A204.1 (cell line): ENCODE data around the gene PCDHA9.
"Not testable (repeated sequence)": the region's sequence is repeated elsewhere in the genome, so short reads cannot be mapped to it uniquely, and the experiment has no call there.

Source experiments
- FAIRE-seq: peaks from 2 replicates; lab custom pipeline; 2012; peaks lifted over from hg19 to GRCh38; lab: Jason Lieb, UNC

The PCDHA9 gene

DNA sequence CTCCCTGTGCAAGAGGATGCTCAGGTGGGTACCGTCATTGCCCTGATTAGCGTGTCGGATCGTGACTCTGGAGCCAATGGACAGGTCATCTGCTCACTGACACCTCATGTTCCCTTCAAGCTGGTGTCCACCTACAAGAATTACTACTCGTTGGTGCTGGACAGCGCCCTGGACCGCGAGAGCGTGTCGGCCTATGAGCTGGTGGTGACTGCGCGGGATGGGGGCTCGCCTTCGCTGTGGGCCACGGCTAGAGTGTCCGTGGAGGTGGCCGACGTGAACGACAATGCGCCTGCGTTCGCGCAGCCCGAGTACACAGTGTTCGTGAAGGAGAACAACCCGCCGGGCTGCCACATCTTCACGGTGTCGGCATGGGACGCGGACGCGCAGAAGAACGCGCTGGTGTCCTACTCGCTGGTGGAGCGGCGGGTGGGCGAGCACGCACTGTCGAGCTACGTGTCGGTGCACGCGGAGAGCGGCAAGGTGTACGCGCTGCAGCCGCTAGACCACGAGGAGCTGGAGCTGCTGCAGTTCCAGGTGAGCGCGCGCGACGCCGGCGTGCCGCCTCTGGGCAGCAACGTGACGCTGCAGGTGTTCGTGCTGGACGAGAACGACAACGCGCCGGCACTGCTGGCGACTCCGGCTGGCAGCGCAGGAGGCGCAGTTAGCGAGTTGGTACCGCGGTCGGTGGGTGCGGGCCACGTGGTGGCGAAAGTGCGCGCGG, 28.5 kb downstream of the PCDHA9 start:
- FAIRE-seq: not testable (repeated sequence)

- FAIRE-seq: no peak
Observed at GRCh38 chr5:140877262-140877581, 29.0 kb downstream of the PCDHA9 start.

DNA sequence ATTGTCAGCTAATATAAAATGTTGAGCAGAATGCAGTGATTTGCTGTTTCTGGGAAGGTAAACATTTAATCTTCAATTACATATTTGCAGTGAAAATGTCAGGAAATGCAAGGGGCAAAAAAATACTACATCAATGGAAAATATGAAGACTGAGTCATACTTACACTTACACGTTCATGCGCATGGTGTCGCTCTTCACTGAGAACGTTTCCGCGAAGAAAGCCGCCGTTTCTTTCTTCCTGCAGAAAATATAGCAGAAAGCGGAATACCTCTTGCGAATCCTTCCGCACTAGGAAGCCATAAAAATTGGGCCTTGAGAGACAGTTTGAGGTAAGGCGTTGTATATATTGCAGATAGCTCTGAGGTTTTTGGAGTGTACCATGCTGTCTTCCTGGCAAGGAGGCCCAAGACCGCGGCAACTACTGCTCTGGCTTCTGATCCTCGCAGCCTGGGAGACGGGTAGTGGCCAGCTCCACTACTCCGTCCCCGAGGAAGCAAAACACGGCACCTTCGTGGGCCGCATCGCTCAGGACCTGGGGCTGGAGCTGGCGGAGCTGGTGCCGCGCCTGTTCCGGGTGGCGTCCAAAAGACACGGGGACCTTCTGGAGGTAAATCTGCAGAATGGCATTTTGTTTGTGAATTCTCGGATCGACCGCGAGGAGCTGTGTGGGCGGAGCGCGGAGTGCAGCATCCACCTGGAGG, 33.9 kb downstream of the PCDHA9 start, which contains the start of gene PCDHA13:
Gene PCDHA13, plus strand, starts transcription at position 236 of the 702 bp plus-strand sequence. Its CDS starts 145 bp downstream, at position 381.
- no peak for FAIRE-seq

GRCh38 chr5:140882591-140882899, 34.4 kb downstream of the PCDHA9 start:
- FAIRE-seq: no peak

- FAIRE-seq: no peak
Observed at GRCh38 chr5:140883373-140883772, 35.2 kb downstream of the PCDHA9 start.

DNA sequence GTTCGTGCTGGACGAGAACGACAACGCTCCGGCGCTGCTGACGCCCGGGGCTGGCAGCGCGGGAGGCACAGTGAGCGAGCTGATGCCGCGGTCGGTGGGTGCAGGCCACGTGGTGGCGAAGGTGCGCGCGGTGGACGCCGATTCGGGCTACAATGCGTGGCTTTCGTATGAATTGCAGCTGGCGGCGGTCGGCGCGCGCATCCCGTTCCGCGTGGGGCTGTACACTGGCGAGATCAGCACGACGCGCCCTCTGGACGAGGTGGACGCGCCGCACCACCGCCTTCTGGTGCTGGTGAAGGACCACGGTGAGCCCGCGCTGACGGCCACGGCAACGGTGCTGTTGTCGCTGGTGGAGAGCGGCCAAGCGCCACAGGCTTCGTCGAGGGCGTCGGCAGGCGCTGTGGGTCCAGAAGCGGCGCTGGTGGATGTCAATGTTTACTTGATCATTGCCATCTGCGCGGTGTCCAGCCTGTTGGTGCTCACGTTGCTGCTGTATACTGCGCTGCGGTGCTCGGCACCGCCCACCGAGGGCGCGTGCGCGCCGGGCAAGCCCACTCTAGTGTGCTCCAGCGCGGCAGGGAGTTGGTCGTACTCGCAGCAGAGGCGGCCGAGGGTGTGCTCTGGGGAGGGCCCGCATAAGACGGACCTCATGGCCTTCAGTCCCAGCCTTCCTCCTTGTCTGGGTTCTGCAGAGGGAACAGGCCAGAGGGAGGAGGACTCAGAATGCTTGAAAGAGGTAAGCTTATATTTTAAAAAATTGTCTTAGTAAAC, 35.9 kb downstream of the PCDHA9 start:
- FAIRE-seq: no peak
